Measurements from ENCODE around the gene TANK.

DNA sequence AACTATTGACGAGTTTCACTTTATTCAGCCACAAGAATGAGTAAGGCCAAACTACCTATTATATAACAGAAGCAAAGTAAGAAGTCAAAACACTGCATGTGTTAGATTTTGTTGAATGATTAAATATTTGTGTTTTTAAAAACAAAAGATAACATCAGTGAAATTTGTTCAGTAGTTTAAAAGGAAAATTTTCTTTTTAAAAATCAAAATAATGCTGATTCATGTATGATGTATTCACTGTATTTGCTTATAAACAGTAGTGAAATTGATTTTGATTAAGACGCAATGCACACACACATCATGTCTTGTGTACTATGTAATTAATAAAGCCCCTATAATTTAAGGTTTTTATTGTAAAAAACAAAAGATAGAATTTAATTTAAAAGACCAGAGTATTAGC lies 74.4 kb downstream of the TANK start:
- TF ChIP-seq, protein P1, sequence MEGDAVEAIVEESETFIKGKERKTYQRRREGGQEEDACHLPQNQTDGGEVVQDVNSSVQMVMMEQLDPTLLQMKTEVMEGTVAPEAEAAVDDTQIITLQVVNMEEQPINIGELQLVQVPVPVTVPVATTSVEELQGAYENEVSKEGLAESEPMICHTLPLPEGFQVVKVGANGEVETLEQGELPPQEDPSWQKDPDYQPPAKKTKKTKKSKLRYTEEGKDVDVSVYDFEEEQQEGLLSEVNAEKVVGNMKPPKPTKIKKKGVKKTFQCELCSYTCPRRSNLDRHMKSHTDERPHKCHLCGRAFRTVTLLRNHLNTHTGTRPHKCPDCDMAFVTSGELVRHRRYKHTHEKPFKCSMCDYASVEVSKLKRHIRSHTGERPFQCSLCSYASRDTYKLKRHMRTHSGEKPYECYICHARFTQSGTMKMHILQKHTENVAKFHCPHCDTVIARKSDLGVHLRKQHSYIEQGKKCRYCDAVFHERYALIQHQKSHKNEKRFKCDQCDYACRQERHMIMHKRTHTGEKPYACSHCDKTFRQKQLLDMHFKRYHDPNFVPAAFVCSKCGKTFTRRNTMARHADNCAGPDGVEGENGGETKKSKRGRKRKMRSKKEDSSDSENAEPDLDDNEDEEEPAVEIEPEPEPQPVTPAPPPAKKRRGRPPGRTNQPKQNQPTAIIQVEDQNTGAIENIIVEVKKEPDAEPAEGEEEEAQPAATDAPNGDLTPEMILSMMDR (conservative IDR thresholded peaks at IDR 0.05; ENCODE audit: low read length), result no peak
- TF ChIP-seq EZH2phosphoT487 (IDR thresholded peaks at IDR 0.05; ENCODE audit: borderline replicate concordance), result no peak
